CD4-positive, alpha-beta T cell (primary cell): ENCODE results near the gene KLKB1. TPM values are rescaled to one million over a fixed set of nuclear protein-coding genes. Genes with fewer than 3 reads are reported as not detected.
A peak's percentile ranks its signal among the peaks of the same experiment; 100 is the strongest.

Source experiments
- ATAC-seq: fragments of 200-7000 bp; cut with Tn5 transposase; one replicate; pipeline ENCODE4 v1.10.0; 2022; ENCODE audit warnings: mild to moderate bottlenecking; ENCODE audit not compliant: poor library complexity
- CTCF ChIA-PET: fragments of 350-600 bp; sonication (Branson Sonifier 250); formaldehyde crosslinking; loops from one replicate; lab custom pipeline; 2021; ENCODE audit warnings: antibody characterized with exemption, inconsistent platforms; lab: Charles Lee
- POLR2A ChIA-PET: fragments of 350-600 bp; sonication (Branson Sonifier 250); formaldehyde crosslinking; loops from one replicate; lab custom pipeline; 2021; ENCODE audit warnings: antibody characterized with exemption, inconsistent platforms; lab: Charles Lee
- DNase-seq, 14 experiments: peaks; one replicate each; pipeline ENCODE4 v3.0.0-alpha.2; 2013 to 2020; ENCODE audit warnings: mixed read lengths in 2 of 14
- H3K27ac ChIP-seq, 2 donors: one replicate each; pipeline versions ENCODE4 v1.5.1 to v1.7.0; 2013; ENCODE audit warnings: low read length in 2 of 2, low read depth in 1 of 2, mild to moderate bottlenecking in 1 of 2
- H3K27me3 ChIP-seq, 2 experiments: 1 replicate in 1 of 2; 2 replicates in 1 of 2; pipeline versions ENCODE4 v1.6.1 to v1.7.0; 2013; ENCODE audit warnings: low read length in 2 of 2, control low read depth in 1 of 2, mild to moderate bottlenecking in 1 of 2, moderate library complexity in 1 of 2; ENCODE audit not compliant: insufficient read depth in 2 of 2, control insufficient read depth in 1 of 2
- H3K36me3 ChIP-seq: one replicate; pipeline ENCODE4 v1.6.1; 2013; ENCODE audit warnings: low read length, control low read depth; ENCODE audit not compliant: insufficient read depth
- H3K4me1 ChIP-seq: one replicate; pipeline ENCODE4 v1.6.1; 2013; ENCODE audit warnings: low read length, control low read depth; ENCODE audit not compliant: insufficient read depth
- H3K4me3 ChIP-seq: one replicate; pipeline ENCODE4 v1.5.1; 2013; ENCODE audit warnings: mild to moderate bottlenecking, low read length, moderate library complexity
- H3K9me3 ChIP-seq, 2 experiments: 1 replicate in 1 of 2; 2 replicates in 1 of 2; pipeline versions ENCODE4 v1.6.1 to v1.7.0; 2013; ENCODE audit warnings: low read length in 2 of 2, mild to moderate bottlenecking in 2 of 2, control low read depth in 1 of 2, moderate library complexity in 1 of 2; ENCODE audit not compliant: control insufficient read depth in 1 of 2, insufficient read depth in 1 of 2
- H3K27ac Mint-ChIP-seq: one replicate; pipeline ENCODE4 v1.8.0; 2020; ENCODE audit warnings: mixed read lengths
- H3K27me3 Mint-ChIP-seq: one replicate; pipeline ENCODE4 v1.8.0; 2021; ENCODE audit warnings: mixed read lengths
- H3K36me3 Mint-ChIP-seq: one replicate; pipeline ENCODE4 v1.8.0; 2021; ENCODE audit warnings: low read depth, mixed read lengths
- H3K4me1 Mint-ChIP-seq: one replicate; pipeline ENCODE4 v1.8.0; 2021; ENCODE audit warnings: low read depth, mixed read lengths
- H3K4me3 Mint-ChIP-seq: one replicate; pipeline ENCODE4 v1.8.0; 2020; ENCODE audit warnings: mild to moderate bottlenecking, mixed read lengths
- H3K9me3 Mint-ChIP-seq: one replicate; pipeline ENCODE4 v1.8.0; 2020; ENCODE audit warnings: mixed read lengths
- CTCF ChIP-seq: fragments of 200-600 bp; IDR thresholded peaks from one replicate; pipeline ENCODE4 v1.8.0; 2022; ENCODE audit warnings: antibody characterized with exemption, mild to moderate bottlenecking
- intact Hi-C, 2 experiments: fragments of 100-400 bp; cut with DNase I in 1 of 2; cut with micrococcal nuclease in 1 of 2; formaldehyde crosslinking; loops; one replicate each; pipeline versions ENCODE4 v1.15.1 to v1.9.0; 2023 to 2025; cut with DNase I, micrococcal nuclease
- total RNA-seq, 174 experiments: library from RNA in 2 of 174; stranded (reverse) in 2 of 174; gene quantifications; one replicate each; pipeline ENCODE4 v1.2.3 and lab custom pipeline; 2021 to 2026

KLKB1 gene
- total RNA-seq, 2 experiments from 2014 or later: 1.2 TPM

GRCh38 chr4:186204686-186205085 lies 22.6 kb upstream of the KLKB1 start:
- intact Hi-C loops: loop anchor here (5.0 kb wide), 1 partner anchor 137 kb away; the partner anchor contains the start of gene TLR3 (in 2 of the 2)
- Mint-ChIP-seq H3K4me1 (peaks cover 29% of the 10 kb centered on the region), H3K4me3 (peak overlapping the region; percentile 81), H3K27me3 (no peaks in the 10 kb centered on the region), H3K36me3 (peaks cover 32% of the 10 kb centered on the region), H3K9me3 (peaks cover 7% of the 10 kb centered on the region), H3K27ac (peak overlapping the region; percentile 85)
- Histone ChIP-seq H3K4me1 (peaks cover 16% of the 10 kb centered on the region), H3K4me3 (no peak overlapping the region), H3K9me3 (peaks cover 0 to 3% of the 10 kb centered on the region in 2 experiments), H3K27me3 (no peaks in the 10 kb centered on the region), H3K36me3 (peaks cover 14% of the 10 kb centered on the region), H3K27ac (no peak overlapping the region)
- peak; percentile 32 for ATAC-seq
- ChIA-PET POLR2A (interaction anchor here (0.9 to 3.0 kb wide), 2 partner anchors 13 to 124 kb away, joined by 3 to 35 read pairs; partner anchors contain the start of gene CYP4V2), CTCF (no interaction called here)
- TF ChIP-seq CTCF: no peak
- DNase-seq: peak in 2 of 14 experiments; percentile 30 to 51

- intact Hi-C loops: no loop called here
- TF ChIP-seq CTCF: no peak
- peaks cover 0 to 3% of the 10 kb centered on the region in 2 experiments for H3K9me3 ChIP-seq
- H3K27me3 Mint-ChIP-seq: no peaks in the 10 kb centered on the region
- no peak overlapping the region for H3K27ac Mint-ChIP-seq
- H3K27ac ChIP-seq: no peak overlapping the region
- H3K4me3 Mint-ChIP-seq: no peak overlapping the region
- H3K4me3 ChIP-seq: no peak overlapping the region
- H3K36me3 ChIP-seq: peaks cover 19% of the 10 kb centered on the region
- CTCF ChIA-PET: no interaction called here
- POLR2A ChIA-PET: interaction anchor here (0.9 to 3.0 kb wide), 2 partner anchors 13 to 125 kb away, joined by 3 to 35 read pairs; partner anchors contain the start of gene CYP4V2
- ATAC-seq: no peak
- no peak for DNase-seq
- peaks cover 37% of the 10 kb centered on the region for H3K36me3 Mint-ChIP-seq
- H3K27me3 ChIP-seq: no peaks in the 10 kb centered on the region
- H3K4me1 ChIP-seq: peaks cover 16% of the 10 kb centered on the region
- H3K9me3 Mint-ChIP-seq: peaks cover 7% of the 10 kb centered on the region
- H3K4me1 Mint-ChIP-seq: peaks cover 29% of the 10 kb centered on the region
Measured at GRCh38 chr4:186205156-186205555, 22.2 kb upstream of the KLKB1 start.

- H3K4me3 ChIP-seq: no peak overlapping the region
- ATAC-seq (no peak), DNase-seq (no peak)
- Mint-ChIP-seq H3K4me3 (no peak overlapping the region), H3K27me3 (no peaks in the 10 kb centered on the region), H3K4me1 (no peaks in the 10 kb centered on the region), H3K36me3 (peaks cover 19% of the 10 kb centered on the region), H3K27ac (no peak overlapping the region), H3K9me3 (peaks cover 2% of the 10 kb centered on the region)
- POLR2A ChIA-PET: no interaction called here
- CTCF ChIA-PET: no interaction called here
- H3K27ac ChIP-seq: no peak overlapping the region
- H3K9me3 ChIP-seq: no peaks in the 10 kb centered on the region
- intact Hi-C loops: no loop called here
- no peaks in the 10 kb centered on the region for H3K4me1 ChIP-seq
- TF ChIP-seq CTCF: no peak
- no peaks in the 10 kb centered on the region for H3K36me3 ChIP-seq
- H3K27me3 ChIP-seq: no peaks in the 10 kb centered on the region
Measured at GRCh38 chr4:186216465-186217024, 10.8 kb upstream of the KLKB1 start.
